PFSK-1 (cell line): ENCODE data around the gene PHACTR1.

ENCODE experiments used
- POLR2AphosphoS5 ChIP-seq: IDR thresholded peaks from 2 replicates; pipeline ENCODE4 v1.6.1; 2012; ENCODE audit warnings: low read depth, mild to moderate bottlenecking, control low read depth, low read length, moderate library complexity
- REST ChIP-seq, 2 experiments: IDR thresholded peaks; 2 replicates each; pipeline versions ENCODE4 v1.6.1 to v1.8.0; 2011 to 2012; ENCODE audit warnings: low read depth in 2 of 2, low read length in 2 of 2, control low read depth in 1 of 2, inconsistent platforms in 1 of 2, mild to moderate bottlenecking in 1 of 2, moderate library complexity in 1 of 2; ENCODE audit not compliant: insufficient read depth in 1 of 2
- SIN3A ChIP-seq: IDR thresholded peaks from 2 replicates; pipeline ENCODE4 v1.6.1; 2012; ENCODE audit warnings: mild to moderate bottlenecking, low read length, moderate library complexity, borderline replicate concordance; ENCODE audit not compliant: insufficient read depth

- TF ChIP-seq REST (IDR thresholded peaks at IDR 0.05; ENCODE audit: insufficient read depth in 1 of 2, low read depth in 2 of 2, low read length in 2 of 2) (no peak), SIN3A (no peak), POLR2AphosphoS5 (no peak)
Measured at GRCh38 chr6:13188306-13188705, 471.7 kb downstream of the PHACTR1 start.
